Measurements from ENCODE around the gene MRPS18A.

MRPS18A gene

DNA sequence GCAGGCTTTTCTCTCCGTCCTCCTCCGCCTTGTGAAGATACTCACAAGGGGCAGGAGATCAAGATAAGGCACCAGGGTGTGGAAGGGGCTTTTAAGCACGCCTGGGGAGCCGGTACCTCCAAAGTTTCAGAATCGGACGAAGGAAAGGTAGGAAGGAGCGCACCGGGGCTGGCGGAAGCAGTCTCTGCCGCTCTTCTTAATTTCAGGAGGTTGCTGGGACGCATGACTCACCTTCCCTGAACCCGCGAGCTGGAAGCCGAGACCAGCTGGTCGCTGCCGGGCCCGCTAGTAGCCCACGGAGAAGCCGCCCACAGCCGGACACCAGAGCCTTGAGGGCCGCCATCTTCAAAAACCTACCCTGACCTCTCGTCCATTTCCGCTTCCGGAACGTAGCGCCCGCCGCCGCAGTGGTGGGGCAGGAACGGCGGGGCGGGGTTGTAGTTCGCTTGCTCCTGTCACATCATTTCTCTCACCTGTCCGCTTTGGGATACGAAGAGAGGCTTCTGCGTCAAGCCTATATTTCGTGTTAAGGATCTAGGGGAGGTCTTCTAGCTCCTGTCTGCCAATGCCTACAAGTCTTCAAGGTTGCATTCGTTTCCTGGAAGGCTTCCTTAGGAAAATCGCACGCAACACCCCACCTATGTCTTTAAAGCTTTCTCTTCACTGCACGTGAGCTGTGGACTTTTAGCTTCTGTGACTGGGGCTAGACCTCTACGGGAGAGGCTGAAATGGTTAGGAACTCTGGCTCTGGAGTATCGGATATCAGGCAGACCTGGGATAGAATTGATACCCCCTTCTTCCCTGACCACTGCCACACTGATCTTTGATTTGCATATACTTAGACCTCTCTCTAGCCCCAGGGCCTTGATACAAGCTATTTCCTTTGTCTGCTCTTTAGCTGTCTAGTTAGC, at the start of gene MRPS18A:
Gene MRPS18A (minus strand): TSS at position 355 of the 911 bp plus-strand sequence. CDS start 12 bp downstream, at position 343.
- DNase-seq (ENCODE audit: low read depth, low spot score), result no peak

DNA sequence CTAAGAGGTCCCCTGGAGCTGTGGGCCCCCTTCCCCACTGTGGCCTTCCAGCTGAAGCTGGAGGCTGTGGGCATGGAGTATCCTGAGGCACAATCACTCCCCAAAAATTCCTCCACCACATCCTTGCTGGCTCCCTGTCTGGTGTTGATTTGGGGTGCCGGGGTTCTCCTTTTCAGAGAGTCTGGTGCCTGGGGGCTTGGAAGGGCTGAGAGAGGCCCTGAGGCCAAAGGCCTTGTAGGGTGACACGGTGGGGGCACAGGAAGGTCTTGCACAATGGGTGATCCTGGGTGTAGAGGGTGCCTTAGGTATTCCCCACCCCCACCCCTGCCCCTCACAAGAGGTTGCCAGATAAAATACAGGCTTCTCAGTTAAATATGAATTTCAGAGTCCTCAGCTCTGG, 49.3 kb upstream of the MRPS18A start:
- no peak for DNase-seq (ENCODE audit: low read depth, low spot score)

DNA sequence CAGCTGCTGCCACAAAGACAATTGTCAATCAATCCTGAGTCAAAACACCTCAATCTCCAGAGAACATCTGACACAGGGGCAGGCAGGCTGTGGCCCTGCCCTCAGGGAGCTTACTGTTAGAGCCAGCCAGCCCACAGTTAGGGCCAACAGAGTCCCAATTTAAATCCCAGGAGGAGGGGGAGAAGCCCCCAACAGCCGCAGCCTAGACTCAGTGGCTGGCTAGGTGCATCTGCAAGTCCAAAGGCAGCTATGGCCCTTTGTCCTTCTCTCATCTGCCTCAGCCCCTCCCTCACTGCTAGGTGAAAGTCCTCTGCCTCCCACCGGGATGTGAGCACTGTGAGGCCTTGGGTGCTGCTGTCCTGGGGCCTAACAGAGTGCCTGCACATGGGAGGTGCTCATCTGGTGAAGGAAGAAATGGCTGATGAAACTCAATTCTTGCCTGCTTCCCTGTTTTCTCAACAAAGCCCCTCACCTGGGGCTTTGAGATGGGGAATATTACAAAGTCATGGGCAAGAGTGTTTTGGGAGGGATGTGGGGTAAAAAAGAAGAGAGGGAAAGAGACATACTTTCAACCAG, 48.7 kb upstream of the MRPS18A start:
- no peak for DNase-seq (ENCODE audit: low read depth, low spot score)

DNA sequence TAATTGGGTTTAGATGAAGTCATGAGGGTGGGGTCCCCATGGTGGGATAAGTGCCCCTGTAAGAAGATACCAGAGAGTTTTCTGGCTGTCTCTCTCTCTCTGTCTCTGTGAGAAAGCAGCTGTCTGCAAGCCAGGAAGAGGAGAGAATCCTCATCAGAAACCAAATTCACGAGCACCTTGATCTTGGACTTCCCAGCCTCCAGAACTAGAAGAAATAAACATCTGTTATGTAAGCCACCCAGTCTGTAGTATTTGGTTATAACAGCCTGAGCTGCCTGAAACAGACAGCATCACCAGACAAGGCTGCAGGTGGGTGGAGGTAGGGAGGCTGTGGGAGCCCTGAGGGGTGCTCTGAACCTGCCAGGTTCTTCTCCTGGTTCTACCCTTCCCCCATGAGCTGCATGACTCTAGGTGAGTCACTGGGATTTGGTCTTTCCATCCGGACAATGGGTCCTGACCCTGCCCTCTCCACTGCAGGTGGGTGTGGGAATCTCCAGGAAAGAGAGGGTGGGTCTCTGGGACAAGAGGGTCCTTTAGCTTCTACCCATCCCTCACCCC, 48.1 kb upstream of the MRPS18A start:
- no peak for DNase-seq (ENCODE audit: low read depth, low spot score)

DNA sequence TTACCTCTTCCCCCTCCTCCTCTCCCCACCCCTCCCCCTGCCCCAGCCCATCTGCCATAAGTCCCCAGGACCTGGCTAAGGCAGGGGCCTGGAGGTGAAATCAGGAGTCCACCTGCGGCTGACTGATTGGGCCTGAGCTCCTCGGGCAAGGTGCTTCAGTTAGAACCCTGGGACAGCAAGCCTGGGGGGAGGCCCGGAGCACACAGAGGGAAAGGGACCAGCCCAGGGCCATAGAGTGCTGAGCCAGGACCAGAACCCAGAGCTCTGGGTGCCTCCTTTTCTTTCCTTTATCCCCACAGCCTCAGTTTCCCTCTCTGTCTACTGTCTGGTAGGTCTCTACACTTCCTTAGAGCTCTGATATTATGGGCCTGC, 46.7 kb upstream of the MRPS18A start:
- DNase-seq (ENCODE audit: low read depth, low spot score), result no peak

DNA sequence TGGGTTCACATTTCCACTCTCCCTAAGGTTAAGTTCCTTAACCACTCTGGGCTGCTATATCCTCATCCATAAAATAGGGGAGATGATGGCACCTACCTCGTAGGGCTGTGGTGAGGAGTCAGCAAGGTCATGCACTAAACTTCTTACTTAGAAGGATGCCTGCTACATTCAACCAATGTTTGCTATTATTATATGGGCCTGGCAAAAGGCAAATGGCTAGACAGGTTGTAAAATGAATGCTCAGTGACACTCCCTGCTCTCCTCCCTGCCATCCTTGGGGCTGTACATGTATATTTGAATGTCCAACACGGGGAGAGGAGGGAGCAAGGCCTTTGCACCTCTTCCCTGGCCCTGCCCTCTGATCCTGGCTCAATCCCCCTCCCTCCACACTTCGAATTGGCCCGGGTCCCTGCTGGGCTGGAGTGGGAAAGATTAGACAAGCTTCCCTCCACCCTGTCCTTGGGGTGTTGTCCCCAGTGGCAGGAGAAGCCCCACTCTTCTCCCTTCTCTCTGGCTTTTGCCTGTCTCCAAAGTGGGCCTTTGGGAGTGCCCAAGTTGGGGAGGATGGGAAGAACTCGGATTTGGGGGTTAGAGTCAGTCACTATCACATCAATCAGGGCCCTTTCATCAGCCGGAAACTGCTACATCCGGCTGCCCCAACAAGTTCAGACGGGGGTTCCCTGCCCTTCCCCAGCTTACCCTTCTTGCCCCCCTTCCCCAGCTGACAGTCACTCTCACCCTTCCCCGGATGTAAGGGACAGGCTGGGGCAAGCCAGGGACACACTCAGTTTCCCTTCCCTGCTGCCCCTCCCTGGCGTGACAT, 46.1 kb upstream of the MRPS18A start:
- DNase-seq (ENCODE audit: low read depth, low spot score), result no peak

DNA sequence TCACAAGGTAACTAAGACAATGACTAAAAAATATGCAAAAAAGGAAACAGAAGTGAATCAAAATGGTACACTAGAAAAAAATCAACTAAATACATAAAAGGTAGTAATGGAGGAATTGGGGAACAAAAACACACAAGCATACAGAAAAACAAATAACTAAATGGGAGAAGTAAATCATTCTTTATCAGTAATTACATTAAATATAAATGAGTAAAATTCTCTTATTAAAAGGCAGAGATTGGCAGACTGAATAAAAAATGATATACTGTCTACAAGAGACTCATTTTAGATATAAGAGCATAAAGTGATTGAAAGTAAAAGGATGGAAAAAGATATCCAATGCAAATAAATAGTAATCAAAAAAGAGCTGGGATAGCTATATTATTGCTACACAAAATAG, 43.0 kb upstream of the MRPS18A start:
- DNase-seq (ENCODE audit: low read depth, low spot score), result no peak

DNA sequence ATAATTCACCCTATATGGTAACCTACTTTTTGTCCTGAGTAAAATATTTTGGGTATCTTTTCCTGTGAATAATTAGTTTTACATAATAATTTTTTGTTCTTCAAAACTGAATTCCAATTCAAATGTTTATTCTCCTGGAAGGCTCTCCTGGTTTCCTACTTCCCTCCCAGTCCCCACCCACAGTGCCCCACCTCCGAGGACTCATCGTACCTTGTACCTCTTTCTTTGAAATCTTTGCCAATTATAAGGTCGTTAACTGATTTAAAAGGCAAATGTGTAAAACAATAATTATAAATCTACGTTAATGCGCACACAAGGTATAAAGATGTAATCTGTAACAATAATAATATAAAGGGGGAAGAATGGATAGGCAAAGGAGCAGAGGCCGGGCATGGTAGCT, 41.9 kb upstream of the MRPS18A start:
- DNase-seq (ENCODE audit: low read depth, low spot score), result no peak

DNA sequence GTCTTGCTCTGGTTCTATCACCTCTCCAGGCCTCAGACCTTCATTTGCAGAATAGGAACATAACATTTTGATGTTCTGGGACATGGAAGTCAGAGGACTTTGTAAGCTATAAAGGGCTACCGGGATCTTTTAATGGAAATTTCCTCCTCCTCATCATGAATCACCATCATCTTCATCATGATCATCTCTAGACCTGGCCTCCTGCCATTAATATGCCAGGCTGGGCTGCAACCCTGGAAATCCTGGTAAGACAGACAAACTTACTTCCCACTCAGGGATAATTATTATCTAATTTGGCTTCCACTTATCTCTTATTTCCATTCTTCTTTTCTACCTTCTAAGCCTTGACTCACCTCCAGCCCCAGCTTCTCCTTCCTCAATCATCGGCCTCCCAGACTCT, 41.0 kb upstream of the MRPS18A start:
- no peak for DNase-seq (ENCODE audit: low read depth, low spot score)

DNA sequence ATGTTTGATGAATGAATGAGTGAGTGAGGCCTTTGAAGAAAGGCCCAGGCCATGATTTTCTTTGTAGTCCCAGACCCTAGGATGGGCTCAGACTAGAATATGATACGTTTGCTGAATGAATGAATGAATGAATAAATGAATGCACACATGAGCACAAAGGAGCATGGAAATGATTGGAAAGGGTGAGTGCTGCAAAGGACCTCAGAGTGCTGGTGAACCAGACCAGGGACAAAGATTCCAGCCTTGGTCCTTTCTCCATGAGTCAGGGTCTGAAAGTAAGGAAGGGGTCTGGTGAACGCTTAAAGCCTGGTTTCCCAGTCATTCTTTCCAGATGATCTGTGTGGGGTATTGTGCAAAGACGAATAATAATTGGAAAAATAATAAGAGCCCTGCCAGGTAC, 40.0 kb upstream of the MRPS18A start:
- DNase-seq (ENCODE audit: low read depth, low spot score), result no peak

DNA sequence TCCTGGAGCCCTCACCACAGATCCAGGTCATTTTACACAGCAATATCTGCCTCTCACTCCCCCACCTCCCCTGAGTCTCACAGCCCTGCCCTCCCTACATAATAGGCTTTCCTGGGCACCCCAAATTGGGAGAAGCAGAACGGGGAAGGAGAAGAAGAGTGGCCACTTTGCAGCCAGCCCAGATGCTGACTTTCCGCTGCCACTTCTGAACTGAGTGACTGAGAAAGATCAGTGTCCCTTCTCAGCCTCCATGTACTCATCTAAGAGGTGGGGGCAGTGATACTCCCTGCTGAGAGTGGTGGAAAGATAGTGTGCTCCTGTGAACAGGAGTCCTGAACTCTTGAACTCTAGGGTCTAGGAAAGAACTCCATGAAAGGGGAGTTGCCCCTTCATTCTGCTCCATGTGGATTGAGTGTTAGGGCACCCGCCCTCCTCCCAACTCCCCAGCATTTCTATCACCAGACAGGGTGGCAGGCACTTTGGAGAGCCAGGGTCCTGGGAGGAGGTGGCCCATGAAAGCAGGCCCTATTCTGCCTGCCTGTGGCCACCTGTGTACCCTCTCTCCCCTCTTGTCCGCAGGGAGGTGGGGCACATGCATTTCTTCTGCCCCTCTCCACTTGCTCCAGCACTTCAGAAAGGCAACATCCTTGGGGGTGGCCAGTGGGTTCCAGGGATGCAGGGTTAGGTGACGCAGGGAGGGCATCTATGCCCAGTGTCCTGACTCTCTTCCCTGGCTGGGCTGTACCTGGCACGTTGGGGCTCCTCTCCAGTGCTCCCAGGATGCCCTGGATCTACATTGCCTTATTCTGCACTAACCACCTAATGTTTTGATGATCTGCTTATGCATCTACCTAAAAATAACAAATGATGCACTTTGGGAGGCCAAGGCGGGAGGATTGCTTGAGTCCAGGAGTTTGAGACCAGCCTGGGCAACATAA, 38.3 kb upstream of the MRPS18A start:
- DNase-seq (ENCODE audit: low read depth, low spot score), result no peak

DNA sequence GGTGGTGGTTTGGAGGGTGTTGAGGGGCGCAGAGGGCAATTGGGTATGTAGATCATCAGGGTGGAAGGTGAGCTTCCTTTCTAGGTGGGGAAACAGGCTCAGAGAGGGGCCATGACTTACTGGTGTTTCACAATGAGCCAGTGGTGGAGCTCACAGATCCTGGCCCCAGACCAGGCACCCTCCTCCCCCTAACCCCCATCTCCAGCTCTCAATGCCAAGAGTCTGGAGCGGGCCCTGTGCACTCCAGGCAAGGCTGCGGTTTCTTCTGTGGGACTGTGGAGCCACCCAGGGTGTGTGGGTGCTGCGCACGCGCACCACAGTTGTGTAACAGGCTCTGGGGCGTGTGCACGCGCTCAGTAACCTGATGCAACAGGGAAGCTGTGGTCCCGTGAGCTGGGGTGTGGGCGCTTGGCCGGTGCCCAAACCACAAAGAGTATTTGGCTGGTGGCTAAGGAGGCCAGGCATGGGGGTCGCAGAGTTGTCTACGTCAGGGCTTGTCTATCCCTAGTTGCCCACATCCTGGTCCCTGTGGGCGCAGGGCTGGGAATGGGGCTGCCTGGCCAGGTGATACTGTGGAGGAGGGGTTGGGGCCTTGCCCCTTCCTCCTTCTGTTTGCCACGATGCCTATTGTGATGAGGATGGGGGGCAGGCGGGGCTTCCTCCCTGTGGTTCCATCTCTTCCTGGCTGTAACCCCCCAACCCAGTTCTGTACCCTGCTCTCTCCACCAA, 37.5 kb upstream of the MRPS18A start:
- no peak for DNase-seq (ENCODE audit: low read depth, low spot score)

DNA sequence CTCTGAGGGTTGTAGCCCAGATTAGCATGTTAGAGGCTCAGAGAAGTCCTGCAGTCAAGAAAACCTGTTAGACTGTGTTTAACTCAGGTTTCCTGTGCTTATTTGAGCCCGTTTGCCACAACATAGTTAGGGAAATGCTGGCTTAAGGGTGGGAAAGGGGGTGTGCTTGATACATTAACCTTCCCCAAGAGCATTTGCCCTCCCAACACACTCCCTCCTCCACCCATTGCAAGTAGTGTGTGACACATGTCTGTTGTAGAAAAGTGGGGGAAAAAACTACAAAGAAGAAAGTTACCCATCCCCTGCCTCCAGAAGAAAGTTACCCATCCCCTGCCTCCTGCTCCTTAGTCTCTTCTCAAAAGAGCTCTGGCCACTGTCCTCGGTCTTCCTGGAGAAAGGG, 36.8 kb upstream of the MRPS18A start:
- DNase-seq (ENCODE audit: low read depth, low spot score), result no peak

DNA sequence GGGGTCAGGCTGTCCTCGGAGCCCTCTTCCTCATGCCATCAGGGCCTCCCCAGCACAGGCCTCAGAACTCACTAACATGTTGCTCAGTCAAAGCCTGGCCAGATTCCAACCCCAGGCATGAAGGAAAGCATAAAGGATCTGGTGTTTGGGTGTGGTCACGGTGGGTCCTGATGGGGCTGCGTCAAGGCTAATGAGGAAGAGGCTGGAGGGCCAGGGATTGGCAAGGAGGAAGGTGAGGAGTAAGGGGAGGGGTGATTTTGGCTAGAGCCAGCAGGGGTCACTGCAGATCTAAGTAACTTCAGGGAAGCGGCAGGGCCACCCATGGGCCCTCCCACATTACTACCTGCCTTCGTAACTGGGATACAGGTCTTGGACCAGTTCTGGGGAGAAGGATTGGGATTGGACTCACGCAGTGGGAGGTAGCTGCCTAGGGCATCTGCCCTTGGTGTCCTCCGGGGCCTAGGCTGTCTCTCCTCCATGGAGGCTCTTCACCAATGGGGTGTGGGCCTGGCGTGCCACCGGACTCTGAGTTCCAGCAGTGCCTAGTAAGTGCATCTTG, 36.2 kb upstream of the MRPS18A start:
- DNase-seq (ENCODE audit: low read depth, low spot score), result peak; percentile 52

DNA sequence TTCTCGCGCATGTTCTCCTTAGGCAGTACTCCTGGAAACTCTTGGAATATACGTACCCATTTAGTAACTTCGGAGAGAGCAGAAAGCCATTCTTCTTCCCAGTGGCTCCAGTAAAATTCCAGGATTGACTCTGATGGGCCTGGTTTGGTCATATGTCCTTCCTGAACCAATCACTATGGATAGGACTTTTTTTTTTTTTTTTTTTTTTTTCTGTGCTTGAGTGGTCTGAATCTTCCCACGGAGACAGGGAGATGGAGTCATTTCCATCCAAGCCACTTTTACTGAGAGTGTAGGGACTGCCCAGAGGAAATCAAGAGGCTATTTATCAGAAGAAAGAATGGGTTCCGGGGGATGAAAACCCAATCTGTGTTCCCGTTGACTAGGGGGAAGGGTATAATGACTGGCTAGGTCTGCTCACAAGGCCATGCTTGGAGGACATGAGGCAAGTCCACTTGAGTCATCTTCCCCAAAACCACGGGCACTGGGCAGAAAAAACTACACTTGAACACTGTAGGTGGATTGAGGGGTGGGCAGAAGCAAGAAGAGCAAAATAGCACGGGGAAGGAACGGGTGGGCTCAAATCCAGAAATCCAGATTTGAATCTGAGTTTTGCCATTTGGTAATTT, 35.4 kb upstream of the MRPS18A start:
- no peak for DNase-seq (ENCODE audit: low read depth, low spot score)

DNA sequence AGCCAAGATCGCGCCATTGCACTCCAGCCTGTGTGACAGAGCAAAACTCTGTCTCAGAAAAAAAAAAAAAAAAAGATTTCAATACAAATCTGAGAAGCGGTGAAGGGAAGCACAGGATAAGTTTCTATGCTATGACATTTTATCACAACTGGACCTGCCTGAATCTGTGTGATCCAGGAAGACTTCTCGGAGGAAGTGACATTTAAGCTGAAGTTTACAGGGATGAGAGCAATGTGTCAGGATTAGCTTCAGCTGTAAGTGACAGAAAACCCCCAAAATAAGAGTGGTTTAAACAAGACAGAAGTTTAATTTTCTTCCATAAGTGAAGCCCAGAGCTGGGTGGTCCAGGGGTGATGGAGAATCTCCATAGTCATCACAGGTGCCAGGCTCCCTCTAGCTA, 33.4 kb upstream of the MRPS18A start:
- DNase-seq (ENCODE audit: low read depth, low spot score), result no peak

DNA sequence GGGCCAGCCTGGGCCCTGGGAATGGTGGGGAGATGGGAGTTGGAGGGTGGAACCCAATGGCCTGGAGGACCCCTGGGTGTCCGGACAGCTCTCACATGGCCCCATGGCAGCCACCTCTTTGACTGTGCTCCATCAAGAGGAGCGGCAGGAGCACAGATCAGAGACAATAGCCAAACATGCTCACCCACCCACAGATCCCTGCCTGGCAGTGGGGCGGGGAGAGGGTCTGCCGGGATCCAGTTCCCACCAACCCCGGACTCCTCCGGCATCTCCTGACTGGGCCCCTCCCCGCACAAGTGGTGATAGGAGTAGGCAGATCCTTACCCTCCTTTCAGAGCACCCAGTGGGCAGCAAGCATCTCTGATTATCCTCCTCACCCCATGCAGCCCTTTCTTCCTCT, 31.9 kb upstream of the MRPS18A start:
- DNase-seq (ENCODE audit: low read depth, low spot score), result no peak

DNA sequence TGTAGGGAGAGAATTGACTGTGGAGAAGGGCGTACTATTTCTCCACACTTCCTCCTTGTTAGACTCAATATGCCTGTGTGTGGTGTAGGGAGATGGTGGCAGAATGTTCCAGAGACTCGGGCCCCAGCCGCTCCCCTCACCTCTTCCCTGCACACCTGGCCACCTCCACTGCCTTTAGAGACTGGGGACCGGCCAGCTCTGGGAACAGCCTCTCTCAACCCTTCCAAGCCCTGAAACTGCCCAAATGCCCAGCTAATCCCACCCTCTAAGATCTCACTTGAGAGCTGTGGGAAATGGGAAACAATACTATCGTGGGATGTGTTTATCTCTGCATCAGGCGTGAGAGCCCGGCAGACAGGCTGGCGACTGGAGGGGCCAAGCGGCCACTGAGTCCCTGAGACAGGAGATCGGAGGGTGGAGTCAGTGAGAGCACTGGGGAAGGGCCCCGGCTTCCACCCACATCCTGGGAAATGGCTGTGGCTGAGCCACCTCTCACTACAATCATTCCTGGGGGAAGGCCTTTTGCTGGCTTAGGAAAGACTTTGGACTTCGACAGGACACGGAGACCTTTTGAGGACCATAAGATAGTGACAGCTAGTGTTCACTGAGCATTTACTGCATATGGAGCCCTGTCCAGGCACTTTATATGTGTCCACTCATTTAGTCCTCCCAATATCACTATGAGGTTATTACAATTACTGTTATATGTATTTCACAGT, 31.0 kb upstream of the MRPS18A start:
- no peak for DNase-seq (ENCODE audit: low read depth, low spot score)

DNA sequence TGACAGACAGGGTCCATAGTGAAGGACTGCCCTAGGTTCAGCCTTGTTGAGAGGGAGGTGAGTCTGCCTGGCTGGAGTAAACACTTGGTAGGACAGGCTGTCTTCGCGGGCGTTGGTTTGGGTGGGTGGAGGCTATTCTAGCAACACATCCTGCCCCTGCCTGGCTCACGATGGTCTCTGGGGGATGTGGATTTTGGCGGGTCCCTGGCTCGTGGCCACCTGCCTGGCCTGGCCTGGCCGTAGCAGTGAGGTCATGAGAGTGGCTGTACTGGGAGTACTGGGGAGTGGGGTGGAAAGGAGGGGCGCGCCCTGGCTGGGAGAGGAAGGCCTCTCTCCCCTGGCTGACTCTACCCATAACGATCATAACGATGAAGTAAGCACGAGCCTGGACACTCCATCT, 30.2 kb upstream of the MRPS18A start:
- DNase-seq (ENCODE audit: low read depth, low spot score), result no peak
